ENCODE measurements around the gene ITPR2.

ITPR2 gene

DNA sequence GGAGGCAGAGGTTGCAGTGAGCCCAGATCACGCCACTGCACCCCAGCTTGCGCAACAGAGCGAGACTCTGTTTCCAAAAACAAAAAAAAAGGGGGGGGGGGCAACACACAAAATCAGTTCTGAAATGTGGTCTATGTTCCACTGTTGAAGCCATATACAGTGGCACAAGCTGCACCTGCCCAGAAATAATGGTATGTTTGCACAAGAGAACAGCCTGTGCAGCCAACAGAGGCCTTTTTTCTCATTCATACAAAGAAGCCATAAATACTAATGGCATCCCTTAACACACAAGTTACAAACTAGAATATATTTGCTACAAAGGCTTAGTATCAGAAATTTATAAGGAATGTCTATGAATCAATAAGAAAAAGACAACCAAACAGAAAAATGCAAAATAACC is 37.1 kb downstream of the ITPR2 start:
- Histone ChIP-seq H2BK12ac (ENCODE audit: low read length) (no peak overlapping the region), H3K79me2 (ENCODE audit: control insufficient read depth, insufficient read depth, low read length, poor library complexity) (no peaks in the 10 kb centered on the region), H3K4me3 (ENCODE audit: low read depth, low read length) (no peak overlapping the region), H3K27ac (ENCODE audit: low read depth, low read length) (no peak overlapping the region), H3K4me2 (ENCODE audit: low read length) (no peak overlapping the region), H3K23ac (ENCODE audit: low read length) (no peak overlapping the region), H3K79me1 (ENCODE audit: low read length) (no peaks in the 10 kb centered on the region), H3K4ac (ENCODE audit: low read depth, low read length) (no peak overlapping the region), H2AFZ (ENCODE audit: insufficient read depth, low read length, poor library complexity) (no peak overlapping the region), H3K36me3 (ENCODE audit: control insufficient read depth in 1 of 2, insufficient read depth in 2 of 2, low read length in 2 of 2) (no peaks in the 10 kb centered on the region), H3K27me3 (ENCODE audit: insufficient read depth, low read length) (no peaks in the 10 kb centered on the region), H4K91ac (ENCODE audit: low read depth, low read length) (no peak overlapping the region), H3K18ac (ENCODE audit: low read length) (no peak overlapping the region), H4K8ac (ENCODE audit: low read depth, low read length) (no peak overlapping the region), H4K12ac (ENCODE audit: low read depth, low read length) (no peak overlapping the region), H3K4me1 (ENCODE audit: control insufficient read depth in 1 of 2, insufficient read depth in 2 of 2, low read length in 2 of 2) (no peaks in the 10 kb centered on the region), H3K9ac (ENCODE audit: low read length) (no peak overlapping the region), H2BK5ac (ENCODE audit: low read depth, low read length, poor library complexity) (no peak overlapping the region), H3K9me3 (ENCODE audit: insufficient read depth, low read depth, low read length) (peaks cover 2% of the 10 kb centered on the region), H2AK5ac (ENCODE audit: low read length) (no peak overlapping the region), H2BK120ac (ENCODE audit: insufficient read depth, low read length, poor library complexity) (no peak overlapping the region), H3K14ac (ENCODE audit: low read length) (no peak overlapping the region)
- no CpG with 5 or more reads among the region's 3 CpGs for WGBS (ENCODE audit: extremely low coverage, insufficient coverage, insufficient read length)
- no peak for DNase-seq

DNA sequence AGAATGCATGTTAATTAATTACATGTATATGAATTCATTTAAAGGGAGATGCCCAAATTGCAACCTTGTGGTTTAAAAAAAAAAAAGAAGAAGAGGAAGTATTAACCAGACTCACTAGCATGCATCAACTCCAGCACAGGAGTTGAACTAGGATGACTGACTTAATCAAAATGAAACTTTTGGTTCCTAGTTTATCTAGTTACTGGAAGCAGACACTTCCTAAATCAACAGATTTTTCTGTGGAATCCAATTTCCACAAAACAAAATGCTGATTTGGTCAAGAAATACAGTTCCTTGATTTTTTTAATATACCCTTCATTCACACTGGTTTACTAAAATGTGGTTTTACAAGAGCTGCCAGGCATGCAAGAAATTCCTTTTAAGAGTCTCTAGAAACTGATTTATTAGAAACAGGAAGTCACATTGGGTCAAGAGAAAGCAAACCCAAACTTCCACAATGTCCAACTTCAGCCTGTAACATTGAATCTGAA is 41.6 kb downstream of the ITPR2 start:
- H2BK12ac ChIP-seq (ENCODE audit: low read length): no peak overlapping the region
- no peak overlapping the region for H3K4me3 ChIP-seq (ENCODE audit: low read depth, low read length)
- no peaks in the 10 kb centered on the region for H3K79me2 ChIP-seq (ENCODE audit: control insufficient read depth, insufficient read depth, low read length, poor library complexity)
- H4K8ac ChIP-seq (ENCODE audit: low read depth, low read length): no peak overlapping the region
- no peak for DNase-seq
- H2AK5ac ChIP-seq (ENCODE audit: low read length): no peak overlapping the region
- no peak overlapping the region for H3K14ac ChIP-seq (ENCODE audit: low read length)
- H2AFZ ChIP-seq (ENCODE audit: insufficient read depth, low read length, poor library complexity): no peak overlapping the region
- H4K91ac ChIP-seq (ENCODE audit: low read depth, low read length): no peak overlapping the region
- no peak overlapping the region for H2BK120ac ChIP-seq (ENCODE audit: insufficient read depth, low read length, poor library complexity)
- no peak overlapping the region for H3K4me2 ChIP-seq (ENCODE audit: low read length)
- no peaks in the 10 kb centered on the region for H3K79me1 ChIP-seq (ENCODE audit: low read length)
- H3K4me1 ChIP-seq (ENCODE audit: control insufficient read depth in 1 of 2, insufficient read depth in 2 of 2, low read length in 2 of 2): peaks cover 2 to 3% of the 10 kb centered on the region in 2 experiments
- H3K36me3 ChIP-seq (ENCODE audit: control insufficient read depth in 1 of 2, insufficient read depth in 2 of 2, low read length in 2 of 2): no peaks in the 10 kb centered on the region
- H4K12ac ChIP-seq (ENCODE audit: low read depth, low read length): no peak overlapping the region
- no peak overlapping the region for H3K9ac ChIP-seq (ENCODE audit: low read length)
- no peak overlapping the region for H3K18ac ChIP-seq (ENCODE audit: low read length)
- H2BK5ac ChIP-seq (ENCODE audit: low read depth, low read length, poor library complexity): no peak overlapping the region
- H3K27me3 ChIP-seq (ENCODE audit: insufficient read depth, low read length): no peaks in the 10 kb centered on the region
- no peak overlapping the region for H3K23ac ChIP-seq (ENCODE audit: low read length)
- no peak overlapping the region for H3K4ac ChIP-seq (ENCODE audit: low read depth, low read length)
- no peaks in the 10 kb centered on the region for H3K9me3 ChIP-seq (ENCODE audit: insufficient read depth, low read depth, low read length)
- H3K27ac ChIP-seq (ENCODE audit: low read depth, low read length): no peak overlapping the region

DNA sequence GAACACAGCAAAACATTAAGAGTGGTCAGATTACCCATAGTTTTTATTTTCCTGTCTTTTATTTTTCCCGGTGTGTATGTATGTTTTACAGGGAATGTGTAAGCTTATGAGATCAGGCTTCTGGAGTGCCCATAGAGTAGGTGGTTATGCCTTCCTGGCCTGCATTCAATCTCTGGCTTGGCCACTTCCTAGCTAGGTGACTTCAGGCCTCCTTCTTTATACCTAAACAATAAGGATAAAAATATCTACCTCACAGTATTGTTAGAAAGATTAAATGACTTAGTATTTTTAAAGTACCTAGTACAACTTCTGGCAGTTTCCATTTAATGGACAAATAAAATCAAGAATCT is 42.4 kb downstream of the ITPR2 start:
- Histone ChIP-seq H3K23ac (ENCODE audit: low read length) (no peak overlapping the region), H3K4me2 (ENCODE audit: low read length) (no peak overlapping the region), H3K27ac (ENCODE audit: low read depth, low read length) (no peak overlapping the region), H2BK12ac (ENCODE audit: low read length) (no peak overlapping the region), H3K9me3 (ENCODE audit: insufficient read depth, low read depth, low read length) (no peaks in the 10 kb centered on the region), H3K18ac (ENCODE audit: low read length) (no peak overlapping the region), H2BK120ac (ENCODE audit: insufficient read depth, low read length, poor library complexity) (no peak overlapping the region), H4K91ac (ENCODE audit: low read depth, low read length) (no peak overlapping the region), H3K79me1 (ENCODE audit: low read length) (no peaks in the 10 kb centered on the region), H3K14ac (ENCODE audit: low read length) (no peak overlapping the region), H2AK5ac (ENCODE audit: low read length) (no peak overlapping the region), H3K27me3 (ENCODE audit: insufficient read depth, low read length) (no peaks in the 10 kb centered on the region), H3K36me3 (ENCODE audit: control insufficient read depth in 1 of 2, insufficient read depth in 2 of 2, low read length in 2 of 2) (no peaks in the 10 kb centered on the region), H4K12ac (ENCODE audit: low read depth, low read length) (no peak overlapping the region), H3K79me2 (ENCODE audit: control insufficient read depth, insufficient read depth, low read length, poor library complexity) (no peaks in the 10 kb centered on the region), H2AFZ (ENCODE audit: insufficient read depth, low read length, poor library complexity) (no peak overlapping the region), H3K4ac (ENCODE audit: low read depth, low read length) (no peak overlapping the region), H3K9ac (ENCODE audit: low read length) (no peak overlapping the region), H2BK5ac (ENCODE audit: low read depth, low read length, poor library complexity) (no peak overlapping the region), H3K4me3 (ENCODE audit: low read depth, low read length) (no peak overlapping the region), H3K4me1 (ENCODE audit: control insufficient read depth in 1 of 2, insufficient read depth in 2 of 2, low read length in 2 of 2) (peaks cover 2 to 3% of the 10 kb centered on the region in 2 experiments), H4K8ac (ENCODE audit: low read depth, low read length) (no peak overlapping the region)
- no peak for DNase-seq
- WGBS (ENCODE audit: extremely low coverage, insufficient coverage, insufficient read length): no CpG with 5 or more reads among the region's 1 CpG

DNA sequence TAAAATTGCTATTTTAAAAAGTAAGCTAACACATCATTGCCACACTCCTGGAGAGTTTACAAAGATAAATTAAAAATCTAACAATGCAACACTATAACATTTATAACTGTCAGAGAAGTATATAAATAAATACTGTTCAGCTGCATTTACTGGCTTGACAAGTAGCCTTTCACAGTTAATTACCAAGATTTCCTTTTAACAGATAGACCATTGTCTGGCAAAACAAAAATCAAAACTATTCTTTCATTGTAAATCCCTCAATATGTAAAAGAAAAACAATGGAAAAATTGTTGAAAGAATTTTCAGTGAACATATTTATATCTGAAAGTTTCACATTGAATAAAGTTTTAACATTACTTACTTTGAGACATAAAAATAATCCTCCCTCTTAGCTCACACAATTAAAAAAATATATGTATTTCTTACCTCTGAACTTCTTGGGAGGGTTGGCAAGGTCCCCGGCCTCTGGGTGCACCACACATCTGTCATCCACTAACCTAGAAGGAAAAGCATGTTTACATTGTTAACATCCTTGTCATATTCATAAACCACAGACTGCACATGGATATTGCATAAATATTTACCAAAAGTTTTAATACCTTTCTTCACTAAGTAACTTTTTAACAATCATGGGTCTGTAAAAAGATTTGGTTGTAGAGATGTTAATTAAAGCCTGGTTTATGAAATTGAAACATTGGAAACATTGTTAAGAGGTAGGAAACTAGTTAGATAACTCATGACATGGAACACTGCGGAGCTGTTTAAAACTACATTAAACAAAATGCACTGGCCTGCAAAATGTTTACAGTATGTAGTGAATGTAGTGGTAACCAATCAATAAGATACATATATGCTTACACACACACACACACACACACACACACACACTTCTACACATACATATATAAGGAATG is 43.0 kb downstream of the ITPR2 start:
- H3K4me1 ChIP-seq (ENCODE audit: control insufficient read depth in 1 of 2, insufficient read depth in 2 of 2, low read length in 2 of 2): peaks cover 2 to 3% of the 10 kb centered on the region in 2 experiments
- H4K91ac ChIP-seq (ENCODE audit: low read depth, low read length): no peak overlapping the region
- WGBS (ENCODE audit: extremely low coverage, insufficient coverage, insufficient read length): no CpG with 5 or more reads among the region's 2 CpGs
- H3K14ac ChIP-seq (ENCODE audit: low read length): no peak overlapping the region
- H3K4ac ChIP-seq (ENCODE audit: low read depth, low read length): no peak overlapping the region
- H3K9me3 ChIP-seq (ENCODE audit: insufficient read depth, low read depth, low read length): no peaks in the 10 kb centered on the region
- no peak overlapping the region for H2AK5ac ChIP-seq (ENCODE audit: low read length)
- no peak overlapping the region for H4K12ac ChIP-seq (ENCODE audit: low read depth, low read length)
- H3K9ac ChIP-seq (ENCODE audit: low read length): no peak overlapping the region
- no peaks in the 10 kb centered on the region for H3K79me1 ChIP-seq (ENCODE audit: low read length)
- no peak overlapping the region for H2AFZ ChIP-seq (ENCODE audit: insufficient read depth, low read length, poor library complexity)
- H2BK5ac ChIP-seq (ENCODE audit: low read depth, low read length, poor library complexity): no peak overlapping the region
- H3K79me2 ChIP-seq (ENCODE audit: control insufficient read depth, insufficient read depth, low read length, poor library complexity): no peaks in the 10 kb centered on the region
- no peaks in the 10 kb centered on the region for H3K27me3 ChIP-seq (ENCODE audit: insufficient read depth, low read length)
- H2BK120ac ChIP-seq (ENCODE audit: insufficient read depth, low read length, poor library complexity): no peak overlapping the region
- H3K4me3 ChIP-seq (ENCODE audit: low read depth, low read length): no peak overlapping the region
- no peak overlapping the region for H3K27ac ChIP-seq (ENCODE audit: low read depth, low read length)
- no peak overlapping the region for H3K23ac ChIP-seq (ENCODE audit: low read length)
- no peak for DNase-seq
- no peaks in the 10 kb centered on the region for H3K36me3 ChIP-seq (ENCODE audit: control insufficient read depth in 1 of 2, insufficient read depth in 2 of 2, low read length in 2 of 2)
- H4K8ac ChIP-seq (ENCODE audit: low read depth, low read length): no peak overlapping the region
- H3K4me2 ChIP-seq (ENCODE audit: low read length): no peak overlapping the region
- no peak overlapping the region for H3K18ac ChIP-seq (ENCODE audit: low read length)
- H2BK12ac ChIP-seq (ENCODE audit: low read length): no peak overlapping the region

Data from trophoblast cell (in vitro differentiated cells and primary cell).